ENCODE data around the gene ADPRS.

The ADPRS gene, protein sequence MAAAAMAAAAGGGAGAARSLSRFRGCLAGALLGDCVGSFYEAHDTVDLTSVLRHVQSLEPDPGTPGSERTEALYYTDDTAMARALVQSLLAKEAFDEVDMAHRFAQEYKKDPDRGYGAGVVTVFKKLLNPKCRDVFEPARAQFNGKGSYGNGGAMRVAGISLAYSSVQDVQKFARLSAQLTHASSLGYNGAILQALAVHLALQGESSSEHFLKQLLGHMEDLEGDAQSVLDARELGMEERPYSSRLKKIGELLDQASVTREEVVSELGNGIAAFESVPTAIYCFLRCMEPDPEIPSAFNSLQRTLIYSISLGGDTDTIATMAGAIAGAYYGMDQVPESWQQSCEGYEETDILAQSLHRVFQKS

GRCh38 chr1:36088577-36089392 is at the start of gene ADPRS:
ADPRS (plus strand) TSS chr1:36088892; CDS start chr1:36088905, 13 bp downstream.
- peak; percentile 87 for DNase-seq (ENCODE audit: low read depth)

- no peak for DNase-seq (ENCODE audit: low read depth)
These were observed 48.5 kb upstream of the ADPRS start for GRCh38 chr1:36040238-36040637.

DNA sequence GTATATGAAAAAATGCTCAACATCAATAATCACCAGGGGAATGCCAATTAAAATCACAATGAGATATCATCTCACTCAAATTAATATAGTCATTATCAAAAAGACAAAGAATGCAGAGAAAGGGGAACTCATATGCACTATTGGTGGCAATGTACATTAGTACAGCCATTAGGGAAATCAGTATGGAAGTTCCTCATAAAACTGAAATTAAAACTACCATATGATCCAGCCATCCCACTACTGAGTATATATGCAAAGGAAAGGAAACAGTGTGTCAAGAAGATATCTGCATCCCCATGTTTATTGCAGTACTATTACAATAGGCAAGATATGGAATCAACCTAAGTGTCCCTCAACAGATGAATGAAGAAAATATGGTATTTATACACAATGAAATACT is 36.9 kb upstream of the ADPRS start:
- no peak for DNase-seq (ENCODE audit: low read depth)

GRCh38 chr1:36053978-36054377 is 34.7 kb upstream of the ADPRS start:
- no peak for DNase-seq (ENCODE audit: low read depth)

GRCh38 chr1:36055706-36056105 is 33.0 kb upstream of the ADPRS start:
- DNase-seq (ENCODE audit: low read depth), result no peak

GRCh38 chr1:36062315-36062714 is 26.4 kb upstream of the ADPRS start:
- no peak for DNase-seq (ENCODE audit: low read depth)

- no peak for DNase-seq (ENCODE audit: low read depth)
These were observed 20.8 kb upstream of the ADPRS start for GRCh38 chr1:36067871-36068270.

- DNase-seq (ENCODE audit: low read depth), result no peak
These were observed 19.8 kb upstream of the ADPRS start for GRCh38 chr1:36068866-36069265.

DNA sequence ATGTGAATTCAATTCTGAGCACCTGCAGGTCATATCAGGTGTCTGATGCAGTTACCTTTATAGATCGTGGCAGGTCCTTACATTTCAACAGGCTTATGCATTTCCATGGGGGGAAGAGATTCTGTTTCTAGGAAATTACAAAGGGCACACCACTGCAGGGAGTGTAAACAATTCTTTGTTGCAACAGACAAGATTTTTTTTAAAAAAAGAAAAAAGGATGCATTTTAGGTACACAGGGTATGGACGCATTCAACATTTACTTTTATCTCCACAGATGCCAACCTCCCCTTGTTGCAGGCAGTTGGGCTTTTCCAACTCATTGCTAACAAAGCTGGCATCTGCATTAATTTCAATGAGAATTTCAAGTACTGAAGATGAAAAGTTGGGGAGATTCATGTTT is 18.3 kb upstream of the ADPRS start:
- DNase-seq (ENCODE audit: low read depth), result no peak

DNA sequence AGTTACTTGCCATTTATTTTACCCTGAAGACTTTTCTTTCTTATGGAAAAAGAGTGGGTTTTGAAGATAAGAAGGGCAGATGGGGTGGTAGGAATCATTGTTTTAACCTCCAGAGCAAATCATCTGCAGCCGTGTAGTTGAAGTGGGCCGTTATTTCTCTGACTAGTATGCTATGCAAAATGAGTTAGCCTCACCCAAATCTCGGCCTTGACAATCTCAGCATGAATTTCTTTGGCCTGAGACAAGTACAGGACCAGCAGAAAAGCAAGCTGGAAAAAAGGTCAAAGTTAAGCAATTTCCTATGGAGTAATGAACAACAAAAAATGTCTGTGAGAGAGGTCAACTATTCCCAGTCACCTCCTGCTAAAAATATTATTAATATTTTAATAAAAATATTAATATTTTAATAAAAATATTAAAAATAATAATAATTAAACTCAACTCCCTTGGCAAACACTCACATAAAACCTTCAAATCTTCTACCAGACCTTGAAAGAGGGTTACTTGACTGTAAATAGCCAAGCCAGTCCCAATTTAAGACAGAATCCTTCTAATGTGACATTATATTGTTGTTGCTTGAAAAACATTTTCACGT is 11.6 kb upstream of the ADPRS start:
- peak; percentile 27 for DNase-seq (ENCODE audit: low read depth)

GRCh38 chr1:36080236-36080635 is 8.5 kb upstream of the ADPRS start:
- no peak for DNase-seq (ENCODE audit: low read depth)

DNA sequence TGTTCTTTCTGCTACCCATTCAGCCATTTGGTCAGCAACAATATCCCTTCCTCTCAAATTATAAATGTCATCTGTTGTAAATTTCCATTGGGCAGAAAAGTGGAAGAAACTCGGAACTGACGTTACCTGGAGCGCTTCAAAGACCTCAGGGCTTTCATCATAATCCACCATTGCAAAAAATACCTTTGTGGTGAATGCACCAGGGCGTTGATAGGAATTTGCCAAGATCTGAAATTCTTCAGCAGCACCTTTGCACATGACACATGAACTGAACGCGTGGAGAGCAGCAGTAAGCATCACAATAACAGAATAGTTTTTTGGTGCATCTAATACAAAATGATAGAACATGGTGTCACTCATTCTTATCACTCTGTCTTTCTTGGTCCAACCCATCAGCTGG is 7.9 kb upstream of the ADPRS start:
- no peak for DNase-seq (ENCODE audit: low read depth)

DNA sequence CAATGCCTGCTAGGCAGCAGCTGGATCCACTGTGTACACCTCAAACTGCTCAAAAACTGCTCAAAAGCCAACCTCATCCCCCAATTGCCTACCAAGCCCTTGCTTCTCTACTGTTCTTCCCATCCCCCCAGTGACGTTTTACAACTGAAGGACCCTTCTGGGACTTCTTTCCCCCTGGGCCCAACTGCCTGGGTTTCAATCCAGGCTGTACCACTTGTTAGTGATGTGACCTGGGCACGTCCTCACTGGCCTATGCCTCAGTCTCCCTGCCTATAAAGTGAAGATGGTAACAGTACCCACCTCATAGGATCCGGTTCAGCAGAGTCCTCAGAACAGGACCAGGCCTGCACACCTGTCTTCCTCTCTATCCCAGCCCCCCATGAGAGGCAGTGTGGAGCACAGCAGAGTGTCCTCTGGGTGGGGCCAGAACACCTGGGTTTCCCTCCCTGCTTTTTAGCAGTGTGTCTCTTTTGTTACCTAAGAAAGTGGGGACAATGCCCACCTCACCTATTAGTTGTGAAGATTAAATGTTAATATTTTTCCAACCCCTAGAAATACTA is 6.7 kb upstream of the ADPRS start:
- no peak for DNase-seq (ENCODE audit: low read depth)

DNA sequence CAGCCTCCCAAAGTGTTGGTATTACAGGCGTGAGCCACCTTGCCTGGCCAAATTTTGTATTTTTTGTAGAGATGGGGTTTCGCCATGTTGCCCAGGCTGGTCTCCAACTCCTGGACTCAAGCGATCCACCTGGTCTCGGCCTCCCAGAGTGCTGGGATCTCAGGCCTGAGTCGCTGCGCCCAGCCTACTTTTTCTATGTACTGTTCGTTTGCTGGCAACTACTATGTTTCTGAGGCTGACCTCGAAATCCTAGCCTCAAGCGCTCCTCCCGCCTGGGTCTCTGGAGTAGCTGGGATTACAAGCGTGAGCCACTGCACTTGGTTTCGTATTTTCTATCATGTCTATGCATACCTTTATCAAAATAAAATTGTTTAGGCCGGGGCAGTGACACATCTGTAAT is 5.5 kb upstream of the ADPRS start:
- DNase-seq (ENCODE audit: low read depth), result no peak

DNA sequence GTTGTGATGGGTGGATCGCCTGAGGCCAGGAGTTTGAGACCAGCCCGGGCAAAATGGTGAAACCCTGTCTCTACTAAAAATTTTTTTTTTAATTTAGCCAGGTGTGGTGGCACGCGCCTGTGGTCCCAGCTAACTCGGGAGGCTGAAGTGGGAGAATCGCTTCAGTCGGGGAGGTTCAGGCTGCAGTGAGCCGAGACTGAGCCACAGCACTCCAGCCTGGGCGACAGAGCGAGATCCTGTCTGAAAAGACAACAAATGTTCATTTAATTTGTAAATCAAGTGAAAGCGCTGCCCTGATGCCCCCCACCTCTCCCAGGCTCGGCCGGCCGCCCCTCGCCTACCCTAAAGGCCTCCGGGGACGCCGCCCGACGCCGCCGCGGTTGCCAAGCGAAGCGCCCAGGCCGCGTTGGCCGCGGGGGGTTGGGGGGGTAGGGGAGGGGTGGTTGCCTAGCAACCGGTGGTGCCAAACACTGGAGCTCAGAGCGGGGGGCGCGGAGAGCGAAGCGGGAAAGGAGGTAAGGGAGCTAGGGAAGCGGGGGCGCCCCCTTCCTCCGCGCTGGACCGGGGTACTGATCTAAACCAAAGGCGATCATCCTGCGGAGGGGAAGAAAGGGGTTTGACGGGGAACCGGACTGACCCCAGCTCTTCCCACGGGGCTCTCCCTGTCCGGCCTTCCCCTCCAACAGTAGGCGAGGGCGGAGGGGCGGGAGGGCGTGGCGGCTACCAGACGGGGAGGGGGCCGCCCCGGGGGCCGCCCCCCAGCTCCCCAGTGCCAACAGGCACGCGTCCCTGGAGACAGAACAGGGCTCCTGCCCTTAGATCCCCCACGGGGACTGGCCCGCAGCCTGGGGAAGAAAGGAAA is 4.8 kb upstream of the ADPRS start, which contains the start of gene TEKT2:
TSS of gene TEKT2 (plus strand) at position 460 of the 862 bp plus-strand sequence. CDS start 828 bp downstream, outside the sequence.
- peak; percentile 28 for DNase-seq (ENCODE audit: low read depth)

DNA sequence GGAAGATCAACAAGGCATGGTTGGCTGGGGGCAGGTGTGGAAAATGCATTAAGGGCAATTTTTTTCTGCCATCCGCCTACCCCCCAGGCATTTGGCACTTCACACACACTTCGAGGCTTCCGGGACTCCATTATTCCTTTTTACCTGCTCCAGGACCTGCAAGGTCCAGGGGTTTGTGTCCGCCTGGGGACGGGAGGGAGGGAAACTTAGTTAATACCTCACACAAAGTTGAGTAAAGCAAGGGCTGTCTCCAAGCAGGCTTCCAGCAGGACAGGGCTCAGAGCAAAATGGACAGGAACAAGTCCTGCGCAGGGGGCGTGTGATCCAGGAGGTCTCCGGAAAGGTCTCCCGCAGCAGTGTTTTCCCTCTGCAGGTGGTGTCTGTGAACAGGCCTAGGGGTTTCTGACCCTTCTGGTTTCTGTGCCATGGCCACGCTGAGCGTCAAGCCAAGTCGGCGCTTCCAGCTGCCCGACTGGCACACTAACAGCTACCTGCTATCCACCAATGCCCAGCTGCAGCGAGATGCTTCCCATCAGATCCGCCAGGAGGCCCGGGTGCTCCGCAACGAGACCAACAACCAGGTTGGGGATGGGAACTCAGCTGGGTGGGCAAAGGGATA is 4.1 kb upstream of the ADPRS start:
- no peak for DNase-seq (ENCODE audit: low read depth)

DNA sequence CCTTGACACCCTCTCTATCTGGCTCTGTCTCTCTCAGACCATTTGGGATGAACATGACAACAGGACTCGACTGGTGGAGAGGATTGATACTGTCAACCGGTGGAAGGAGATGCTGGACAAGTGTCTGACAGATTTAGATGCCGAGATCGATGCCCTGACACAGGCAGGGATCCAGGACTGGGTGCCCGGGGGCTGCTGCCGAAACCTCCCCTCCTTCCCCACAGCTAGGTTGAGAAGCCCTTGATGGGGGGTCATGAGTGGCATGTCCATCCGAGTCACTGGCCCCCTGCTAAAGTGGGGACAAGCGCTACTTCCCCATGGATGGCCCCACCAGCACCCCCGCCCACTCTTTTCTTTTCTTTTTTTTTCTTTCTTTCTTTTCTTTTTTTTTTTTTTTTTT is 3.6 kb upstream of the ADPRS start:
- DNase-seq (ENCODE audit: low read depth), result no peak

DNA sequence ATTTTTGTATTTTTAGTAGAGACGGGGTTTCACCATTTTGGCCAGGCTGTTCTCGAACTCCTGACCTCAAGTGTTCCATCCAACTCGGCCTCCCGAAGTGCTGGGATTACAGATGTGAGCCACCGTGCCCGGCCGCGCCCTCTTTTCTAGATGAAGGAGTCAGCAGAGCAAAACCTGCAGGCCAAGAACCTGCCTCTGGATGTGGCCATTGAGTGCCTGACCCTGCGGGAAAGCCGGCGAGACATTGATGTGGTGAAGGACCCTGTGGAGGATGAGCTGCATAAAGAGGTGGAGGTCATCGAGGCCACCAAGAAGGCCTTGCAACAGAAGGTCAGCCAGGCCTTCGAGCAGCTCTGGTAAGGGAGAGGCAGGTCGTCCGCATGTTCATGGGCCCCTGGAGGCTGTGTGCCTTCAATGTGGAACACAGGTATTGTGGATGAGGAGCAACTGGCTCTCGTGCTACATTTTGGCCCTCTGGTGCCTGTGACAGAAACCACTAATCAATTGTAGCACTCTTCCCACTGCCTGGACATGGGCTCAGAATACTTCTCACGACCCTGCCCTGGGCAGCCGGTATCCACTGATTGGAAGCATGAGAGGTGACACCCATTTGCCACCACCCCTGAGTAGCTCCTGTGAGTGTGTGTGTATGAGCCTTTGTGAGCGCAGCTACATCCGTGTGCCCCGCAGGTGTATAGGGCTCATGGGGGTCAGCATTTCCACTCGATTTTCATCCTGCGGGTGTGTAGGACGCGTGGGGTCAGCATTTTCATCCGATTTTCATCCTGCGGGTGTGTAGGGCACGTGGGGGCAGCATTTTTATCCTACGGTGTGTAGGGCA is 2.8 kb upstream of the ADPRS start:
- no peak for DNase-seq (ENCODE audit: low read depth)

DNA sequence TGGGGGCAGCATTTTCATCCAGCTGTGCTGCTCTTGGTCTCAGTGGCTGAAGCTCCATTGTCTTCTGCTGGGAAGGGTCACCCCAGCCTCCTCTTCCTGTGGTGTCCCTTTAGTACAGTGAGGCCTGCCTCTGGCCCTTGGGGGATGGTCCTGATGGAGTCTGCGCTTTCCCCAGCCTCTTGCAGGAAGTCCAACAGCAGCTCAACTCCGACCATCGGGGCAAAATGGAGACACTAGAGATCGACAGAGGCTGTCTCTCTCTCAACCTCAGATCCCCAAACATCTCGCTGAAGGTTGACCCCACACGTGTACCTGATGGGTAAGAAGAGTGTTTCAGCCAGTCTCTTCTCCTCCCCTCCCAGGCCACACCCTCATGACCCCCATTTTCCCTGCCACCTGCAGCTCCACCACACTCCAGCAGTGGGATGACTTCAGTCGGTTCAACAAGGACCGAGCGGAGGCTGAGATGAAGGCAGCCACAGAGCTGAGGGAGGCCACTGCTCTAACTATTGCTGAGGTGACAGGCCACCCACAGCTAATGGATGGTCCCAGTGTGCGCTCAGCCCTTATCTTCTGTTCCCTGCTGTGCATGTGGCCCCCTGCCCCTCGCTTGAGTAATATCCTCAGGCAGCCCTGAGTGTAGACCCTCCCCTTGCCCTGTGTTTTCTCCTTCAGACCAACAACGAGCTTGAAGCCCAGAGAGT is 2.0 kb upstream of the ADPRS start:
- no peak for DNase-seq (ENCODE audit: low read depth)
